Tibial nerve (tissue), 4 donors: ENCODE measurements around the gene ATP5MC3. TPM values are rescaled to one million over a fixed set of nuclear protein-coding genes. Genes with fewer than 3 reads are reported as not detected.
A peak's percentile ranks its signal among the peaks of the same experiment; 100 is the strongest.

Source experiments
- DNase-seq, 2 donors: peaks; one replicate each; pipeline ENCODE4 v3.0.0-alpha.2; 2019; ENCODE audit warnings: low spot score in 2 of 2
- H3K27ac ChIP-seq, 4 donors: fragments of 200-600 bp; sonication (generic) in 3 of 4; one replicate each; pipeline ENCODE4 v1.5.1; 2017 to 2019; ENCODE audit warnings: mild to moderate bottlenecking in 1 of 4
- H3K27me3 ChIP-seq, 2 donors: fragments of 200-600 bp; sonication (generic) in 1 of 2; one replicate each; pipeline versions ENCODE4 v1.5.1 to v1.6.0; 2017 to 2019
- H3K36me3 ChIP-seq, 3 donors: fragments of 200-600 bp; sonication (generic); one replicate each; pipeline ENCODE4 v1.5.1; 2018 to 2019
- H3K4me1 ChIP-seq, 4 donors: fragments of 200-600 bp; sonication (generic) in 3 of 4; one replicate each; pipeline ENCODE4 v1.5.1; 2017 to 2019
- H3K4me3 ChIP-seq, 4 donors: fragments of 200-600 bp; sonication (generic) in 3 of 4; one replicate each; pipeline ENCODE4 v1.5.1; 2017 to 2019; ENCODE audit warnings: mild to moderate bottlenecking in 1 of 4, moderate library complexity in 1 of 4
- H3K9me3 ChIP-seq, 4 donors: fragments of 200-600 bp; sonication (generic) in 3 of 4; one replicate each; pipeline ENCODE4 v1.5.1; 2017 to 2019
- CTCF ChIP-seq, 5 experiments: fragments of 200-600 bp in 3 of 5; fragments of 450-650 bp in 2 of 5; sonication (generic) in 3 of 5; IDR thresholded peaks; one replicate each; pipeline ENCODE4 v1.5.1; 2016 to 2019; ENCODE audit warnings: antibody characterized with exemption in 5 of 5, mild to moderate bottlenecking in 3 of 5, moderate library complexity in 2 of 5
- EP300 ChIP-seq, 2 donors: sonication (generic); formaldehyde crosslinking; IDR thresholded peaks; one replicate each; pipeline ENCODE4 v1.6.1; 2017; ENCODE audit warnings: antibody characterized with exemption in 2 of 2, mild to moderate bottlenecking in 1 of 2
- POLR2A ChIP-seq, 2 donors: fragments of 450-650 bp; IDR thresholded peaks; one replicate each; pipeline ENCODE4 v1.6.1; 2017; ENCODE audit warnings: antibody characterized with exemption in 2 of 2, mild to moderate bottlenecking in 2 of 2, moderate library complexity in 2 of 2
- WGBS, 2 donors: methylation state at CpG; one replicate each; pipeline ENCODE4 v1.1.5; 2018; 5-methylcytosine and 5-hydroxymethylcytosine counted together
- total RNA-seq, 4 donors: library from RNA; depleted of rRNA; stranded (reverse); fragments of >200 nt; gene quantifications; one replicate each; pipeline ENCODE4 v1.1.0, GENCODE V29; 2016

The ATP5MC3 gene
- total RNA-seq, 4 donors from 2014 or later: 47.3 to 103 (median 74.2) TPM

GRCh38 chr2:175195012-175195411, 13.5 kb upstream of the ATP5MC3 start:
- TF ChIP-seq EP300 (IDR thresholded peaks at IDR 0.05) (no peak), CTCF (IDR thresholded peaks at IDR 0.05) (no peak), POLR2A (IDR thresholded peaks at IDR 0.05) (no peak)
- H3K36me3 ChIP-seq: no peaks in the 10 kb centered on the region
- H3K27ac ChIP-seq: no peak overlapping the region
- peaks cover 0 to 4% (median 0%) of the 10 kb centered on the region in 4 donors for H3K4me1 ChIP-seq
- no peaks in the 10 kb centered on the region for H3K27me3 ChIP-seq
- DNase-seq: no peak
- H3K9me3 ChIP-seq: peaks cover 0 to 10% (median 1%) of the 10 kb centered on the region in 4 donors
- no peak overlapping the region for H3K4me3 ChIP-seq

- no peak for DNase-seq
- Histone ChIP-seq H3K4me1 (no peaks in the 10 kb centered on the region), H3K36me3 (no peaks in the 10 kb centered on the region), H3K4me3 (no peak overlapping the region), H3K27ac (no peak overlapping the region), H3K27me3 (no peaks in the 10 kb centered on the region), H3K9me3 (peaks cover 0 to 10% (median 1%) of the 10 kb centered on the region in 4 donors)
- WGBS, 2 donors: 13 to 42% methylated on average over 1 of the region's 1 CpG
- TF ChIP-seq EP300 (IDR thresholded peaks at IDR 0.05): no peak
- no peak for TF ChIP-seq CTCF (IDR thresholded peaks at IDR 0.05)
- TF ChIP-seq POLR2A (IDR thresholded peaks at IDR 0.05): no peak
These were observed 7.3 kb upstream of the ATP5MC3 start for GRCh38 chr2:175188761-175189160.

GRCh38 chr2:175187378-175187777, 5.9 kb upstream of the ATP5MC3 start:
- Histone ChIP-seq H3K27me3 (no peaks in the 10 kb centered on the region), H3K4me1 (no peaks in the 10 kb centered on the region), H3K4me3 (no peak overlapping the region), H3K9me3 (peaks cover 0 to 8% (median 1%) of the 10 kb centered on the region in 4 donors), H3K36me3 (no peaks in the 10 kb centered on the region), H3K27ac (no peak overlapping the region)
- TF ChIP-seq EP300 (IDR thresholded peaks at IDR 0.05) (no peak), POLR2A (IDR thresholded peaks at IDR 0.05) (no peak), CTCF (IDR thresholded peaks at IDR 0.05) (no peak)
- no peak for DNase-seq
- 100% methylated on average over 1 of the region's 1 CpG for WGBS, 2 donors

- WGBS, 2 donors: 95 to 98% methylated on average over 2 of the region's 2 CpGs
- DNase-seq: no peak
- Histone ChIP-seq H3K27ac (no peak overlapping the region), H3K4me1 (peaks cover 0 to 11% (median 5%) of the 10 kb centered on the region in 4 donors), H3K36me3 (peaks cover 0 to 12% (median 5%) of the 10 kb centered on the region in 3 donors), H3K4me3 (no peak overlapping the region), H3K27me3 (no peaks in the 10 kb centered on the region), H3K9me3 (no peaks in the 10 kb centered on the region)
- TF ChIP-seq POLR2A (IDR thresholded peaks at IDR 0.05) (no peak), CTCF (IDR thresholded peaks at IDR 0.05) (no peak), EP300 (IDR thresholded peaks at IDR 0.05) (no peak)
These were observed 2.2 kb upstream of the ATP5MC3 start for GRCh38 chr2:175183674-175184073.

GRCh38 chr2:175181877-175182308, 383 bp upstream of the ATP5MC3 start:
- Histone ChIP-seq H3K9me3 (no peaks in the 10 kb centered on the region), H3K36me3 (peaks cover 0 to 30% (median 11%) of the 10 kb centered on the region in 3 donors), H3K27me3 (no peaks in the 10 kb centered on the region), H3K4me3 (peak overlapping the region; percentile 51 to 94 (median 76)), H3K4me1 (peaks cover 0 to 11% (median 5%) of the 10 kb centered on the region in 4 donors), H3K27ac (peak overlapping the region; percentile 71 to 91 (median 88))
- TF ChIP-seq POLR2A (IDR thresholded peaks at IDR 0.05) (no peak), EP300 (IDR thresholded peaks at IDR 0.05) (no peak), CTCF (IDR thresholded peaks at IDR 0.05) (no peak)
- no peak for DNase-seq
- 47 to 49% methylated on average over 5 of the region's 5 CpGs for WGBS, 2 donors
